Posterior vena cava (tissue), 2 donors: Measurements from ENCODE around the gene RNF13. TPM values are rescaled to one million over a fixed set of nuclear protein-coding genes. Genes with fewer than 3 reads are reported as not detected.

Source experiments
- DNase-seq: peaks from one replicate; pipeline ENCODE4 v3.0.0-alpha.2; 2020; ENCODE audit warnings: low spot score
- intact Hi-C, 2 donors: fragments of 100-400 bp; cut with DNase I; formaldehyde crosslinking; loops; one replicate each; pipeline versions ENCODE4 v1.14.1 to v1.14.2; 2022 to 2023
- total RNA-seq, 2 donors: library from RNA; stranded (reverse); fragmentation: NEBNext Ultra II Directional; extraction: Animal tissue kit (Norgen Biotek cat#: 25700); gene quantifications; one replicate each; pipeline ENCODE4 v1.2.1, GENCODE V29; 2021
- donor health status: DM: yes; HTN: yes; CAD: no.
- donor health status: DM: yes; HTN: yes; CAD: no.

Gene RNF13
- total RNA-seq, 2 donors from 2014 or later = 77.9 to 78.5 TPM

- intact Hi-C loops = no loop called here
- DNase-seq = no peak
These were observed 193.8 kb downstream of the RNF13 start for GRCh38 chr3:150006794-150007193.

Other genes starting within 250 kb of the RNF13 start
- 100 to 1,000 TPM; 177 to 201 TPM for gene WWTR1, start 155.2 kb upstream of the RNF13 start, total RNA-seq
- 10 to 100 TPM; 31.9 to 33.8 TPM for gene COMMD2, start 60.7 kb upstream of the RNF13 start, total RNA-seq
- gene ANKUB1, start 20.7 kb upstream of the RNF13 start, total RNA-seq = not detected
- gene PFN2, start 157.7 kb downstream of the RNF13 start, total RNA-seq = 10 to 100 TPM; 88.9 to 92.4 TPM